Central memory CD4-positive, alpha-beta T cell (primary cell): Measurements from ENCODE around the gene CRABP2.
A peak's percentile ranks its signal among the peaks of the same experiment; 100 is the strongest.

ENCODE experiments used
- DNase-seq: peaks from one replicate; pipeline ENCODE4 v3.0.0; 2022

Gene CRABP2

GRCh38 chr1:156689035-156689952, 16.1 kb downstream of the CRABP2 start:
- DNase-seq: peak; percentile 66

- peak; percentile 22 for DNase-seq
Observed at GRCh38 chr1:156684227-156684782, 21.1 kb downstream of the CRABP2 start.

- no peak for DNase-seq
Observed at GRCh38 chr1:156682166-156682890, 23.1 kb downstream of the CRABP2 start.

- DNase-seq: no peak
Observed at GRCh38 chr1:156681196-156681960, 24.0 kb downstream of the CRABP2 start.

- no peak for DNase-seq
Observed at GRCh38 chr1:156680056-156680455, 25.3 kb downstream of the CRABP2 start.

- DNase-seq: peak; percentile 19
Observed at GRCh38 chr1:156677616-156678596, 27.5 kb downstream of the CRABP2 start.

GRCh38 chr1:156676820-156677615, 28.4 kb downstream of the CRABP2 start, which contains the start of gene NES:
TSS of gene NES (minus strand) at chr1:156677407. CDS start at chr1:156677264, 143 bp downstream.
- no peak for DNase-seq

GRCh38 chr1:156676114-156676819, 29.1 kb downstream of the CRABP2 start:
- DNase-seq: no peak

GRCh38 chr1:156675210-156676113, 29.9 kb downstream of the CRABP2 start:
- no peak for DNase-seq

- DNase-seq: no peak
Observed at GRCh38 chr1:156673387-156674121, 31.8 kb downstream of the CRABP2 start.

- DNase-seq: no peak
Observed at GRCh38 chr1:156671804-156672203, 33.6 kb downstream of the CRABP2 start.

- DNase-seq: no peak
Observed at GRCh38 chr1:156670791-156671190, 34.6 kb downstream of the CRABP2 start.

GRCh38 chr1:156670359-156670758, 35.0 kb downstream of the CRABP2 start:
- no peak for DNase-seq

GRCh38 chr1:156669794-156670193, 35.6 kb downstream of the CRABP2 start:
- no peak for DNase-seq

- no peak for DNase-seq
Observed at GRCh38 chr1:156668801-156669637, 36.4 kb downstream of the CRABP2 start.

- no peak for DNase-seq
Observed at GRCh38 chr1:156667968-156668709, 37.2 kb downstream of the CRABP2 start.
